Measurements from ENCODE around the gene NME2. TPM values are rescaled to one million over a fixed set of nuclear protein-coding genes. Genes with fewer than 3 reads are reported as not detected.
"Not testable (repeated sequence)": the region's sequence is repeated elsewhere in the genome, so short reads cannot be mapped to it uniquely, and the experiment has no call there.

The NME2 gene
- total and polyA plus RNA-seq, 2 of the 8 experiments (the other 6 are each of a cell fraction or from before 2014, with no cell fraction given), result 827 to 929 TPM

DNA sequence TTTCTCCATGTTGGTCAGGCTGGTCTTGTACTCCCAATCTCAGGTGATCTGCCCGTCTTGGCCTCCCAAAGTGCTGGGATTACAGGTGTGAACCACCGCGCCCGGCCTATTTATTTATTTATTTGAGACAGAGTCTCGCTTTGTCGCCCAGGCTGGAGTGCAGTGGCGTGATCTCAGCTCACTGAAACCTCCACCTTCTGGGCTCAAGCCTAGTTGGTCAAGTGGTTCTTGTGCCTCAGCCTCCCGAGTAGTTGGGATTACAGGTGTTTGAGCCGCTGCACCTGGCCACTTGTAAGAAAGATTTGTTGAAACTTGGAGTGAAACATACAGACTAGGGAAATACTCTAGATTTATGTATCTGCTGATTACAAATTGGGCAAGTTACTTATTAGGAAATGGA, 5.8 kb downstream of the NME2 start:
- H2BK5ac ChIP-seq (ENCODE audit: low read depth, low read length); H3K14ac ChIP-seq (ENCODE audit: insufficient read length); H3K79me1 ChIP-seq (ENCODE audit: low read depth, low read length); H4K20me1 ChIP-seq (replicated peaks in 1 of 2; ENCODE audit: control insufficient read depth in 1 of 2, insufficient read depth in 2 of 2, low read length in 2 of 2); H2BK15ac ChIP-seq (ENCODE audit: low read length); H2BK120ac ChIP-seq (replicated peaks; ENCODE audit: low read depth, low read length); H3K56ac ChIP-seq (replicated peaks; ENCODE audit: insufficient read length, low read depth, low read length); H3K9ac ChIP-seq (replicated peaks in 1 of 4; ENCODE audit: extremely low read depth in 1 of 4, low read depth in 3 of 4, low read length in 3 of 4); H4K5ac ChIP-seq (ENCODE audit: insufficient read length, low read depth, low read length); H3K9me3 ChIP-seq (ENCODE audit: insufficient read depth in 2 of 2, low read depth in 1 of 2, low read length in 1 of 2); FAIRE-seq; H3K23ac ChIP-seq (ENCODE audit: insufficient read length); H4K91ac ChIP-seq (replicated peaks; ENCODE audit: insufficient read length, low read length); H3K4me3 ChIP-seq (ENCODE audit: extremely low read depth in 1 of 4, insufficient read depth in 2 of 4, low read depth in 3 of 4, low read length in 4 of 4); H3K27ac ChIP-seq (ENCODE audit: low read depth, low read length); DNase-seq (ENCODE audit: low read depth in 1 of 2, low spot score in 2 of 2); H3K23me2 ChIP-seq (ENCODE audit: low read depth, low read length); H2AK5ac ChIP-seq (ENCODE audit: low read depth, low read length); H3K18ac ChIP-seq (ENCODE audit: extremely low read depth, low read length); H3K4ac ChIP-seq (replicated peaks; ENCODE audit: insufficient read length, low read depth, low read length); H3K27me3 ChIP-seq (replicated peaks in 1 of 4; ENCODE audit: control insufficient read depth in 3 of 4, extremely low read depth in 1 of 4, insufficient read depth in 3 of 4, low read length in 3 of 4); H2BK20ac ChIP-seq (ENCODE audit: low read length); H3K4me1 ChIP-seq (replicated peaks in 1 of 4; ENCODE audit: control insufficient read depth in 3 of 4, insufficient read depth in 4 of 4, low read length in 3 of 4); H3K4me2 ChIP-seq (ENCODE audit: insufficient read depth in 1 of 2, low read depth in 2 of 2, low read length in 2 of 2); H2BK12ac ChIP-seq (ENCODE audit: low read depth, low read length); H4K8ac ChIP-seq (ENCODE audit: extremely low read depth, insufficient read depth, low read length); H2AFZ ChIP-seq (ENCODE audit: low read length): not testable (repeated sequence)
- ChIA-PET POLR2A (ENCODE audit: partially characterized antibody) (interaction anchor here (0.9 to 7.1 kb wide), 4 partner anchors 8 to 17 kb away, joined by 3 to 56 read pairs (median 6); partner anchors contain the start of gene NME2), CTCF (ENCODE audit: partially characterized antibody) (interaction anchor here (1.1 kb wide), 1 partner anchor 22 kb away, joined by 3 read pairs; no protein-coding TSS in a partner anchor)
- peaks cover 0 to 13% of the 10 kb centered on the region in 2 experiments; a peak in 2 of 4 replicates for H3K79me2 ChIP-seq (ENCODE audit: control insufficient read depth in 1 of 2, insufficient read depth in 2 of 2, low read length in 2 of 2)
- H3K36me3 ChIP-seq (ENCODE audit: control insufficient read depth in 2 of 4, insufficient read depth in 4 of 4, low read length in 3 of 4), result peaks cover 14 to 48% (median 35%) of the 10 kb centered on the region in 4 experiments; a peak in 7 of 8 replicates
- WGBS, 2 experiments (ENCODE audit: extremely low coverage in 1 of 2, insufficient coverage in 1 of 2, insufficient read length in 1 of 2, insufficient replicate concordance in 2 of 2, low coverage in 1 of 2, low lambda C conversion rate in 2 of 2, missing lambda C conversion rate in 1 of 2), result 79% methylated on average over 9 of the region's 9 CpGs; no CpG with 5 or more reads in 1 of the 2 experiments

Data from H1 (cell line).